ENCODE measurements around the gene PSMB5. TPM values are rescaled to one million over a fixed set of nuclear protein-coding genes. Genes with fewer than 3 reads are reported as not detected.

PSMB5 gene
- total RNA-seq, 2 experiments from 2014 or later = 20.1 to 24.5 TPM

DNA sequence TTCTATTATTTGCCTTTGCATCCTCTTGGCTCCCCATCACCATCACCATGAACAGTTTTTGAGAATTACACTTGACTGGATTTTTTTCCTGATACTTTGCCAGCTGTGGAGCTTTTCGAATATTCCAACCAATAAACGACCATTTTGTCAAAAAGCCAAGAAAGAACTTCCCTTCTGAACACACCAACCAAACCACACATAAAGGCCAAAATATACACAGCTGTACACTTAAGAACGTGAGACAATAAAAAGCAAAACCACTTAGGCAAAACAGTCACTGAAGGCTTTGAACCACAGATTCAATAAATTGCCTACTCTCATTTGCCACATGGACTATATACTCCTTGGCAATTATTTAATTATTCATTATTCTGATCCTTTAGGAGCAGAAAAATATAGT, 25.9 kb downstream of the PSMB5 start:
- Mint-ChIP-seq H3K27ac (peak overlapping the region; percentile 93), H3K4me3 (peak overlapping the region; percentile 95), H3K9me3 (no peaks in the 10 kb centered on the region), H3K4me1 (ENCODE audit: low read depth) (peaks cover 52% of the 10 kb centered on the region), H3K36me3 (ENCODE audit: low read depth) (no peaks in the 10 kb centered on the region), H3K27me3 (no peaks in the 10 kb centered on the region)
- Histone ChIP-seq H3K27ac (ENCODE audit: low read depth in 1 of 2, low read length in 2 of 2) (no peak overlapping the region), H3K4me1 (ENCODE audit: insufficient read depth, low read length) (peaks cover 26% of the 10 kb centered on the region), H3K27me3 (ENCODE audit: control insufficient read depth in 1 of 2, insufficient read depth in 2 of 2, low read length in 2 of 2) (no peaks in the 10 kb centered on the region), H3K4me3 (ENCODE audit: low read length) (no peak overlapping the region), H3K36me3 (ENCODE audit: insufficient read depth, low read length) (no peaks in the 10 kb centered on the region), H3K9me3 (ENCODE audit: control insufficient read depth in 1 of 2, insufficient read depth in 1 of 2, low read length in 2 of 2) (no peaks in the 10 kb centered on the region)
- TF ChIP-seq, protein P1, sequence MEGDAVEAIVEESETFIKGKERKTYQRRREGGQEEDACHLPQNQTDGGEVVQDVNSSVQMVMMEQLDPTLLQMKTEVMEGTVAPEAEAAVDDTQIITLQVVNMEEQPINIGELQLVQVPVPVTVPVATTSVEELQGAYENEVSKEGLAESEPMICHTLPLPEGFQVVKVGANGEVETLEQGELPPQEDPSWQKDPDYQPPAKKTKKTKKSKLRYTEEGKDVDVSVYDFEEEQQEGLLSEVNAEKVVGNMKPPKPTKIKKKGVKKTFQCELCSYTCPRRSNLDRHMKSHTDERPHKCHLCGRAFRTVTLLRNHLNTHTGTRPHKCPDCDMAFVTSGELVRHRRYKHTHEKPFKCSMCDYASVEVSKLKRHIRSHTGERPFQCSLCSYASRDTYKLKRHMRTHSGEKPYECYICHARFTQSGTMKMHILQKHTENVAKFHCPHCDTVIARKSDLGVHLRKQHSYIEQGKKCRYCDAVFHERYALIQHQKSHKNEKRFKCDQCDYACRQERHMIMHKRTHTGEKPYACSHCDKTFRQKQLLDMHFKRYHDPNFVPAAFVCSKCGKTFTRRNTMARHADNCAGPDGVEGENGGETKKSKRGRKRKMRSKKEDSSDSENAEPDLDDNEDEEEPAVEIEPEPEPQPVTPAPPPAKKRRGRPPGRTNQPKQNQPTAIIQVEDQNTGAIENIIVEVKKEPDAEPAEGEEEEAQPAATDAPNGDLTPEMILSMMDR (IDR thresholded peaks at IDR 0.05) = no peak
- POLR2A ChIA-PET = interaction anchor here (1.1 to 3.9 kb wide), 2 partner anchors 12 to 86 kb away, joined by 4 to 71 read pairs; partner anchors contain the start of genes ACIN1 and C14orf119
- CTCF ChIA-PET = interaction anchor here (0.9 to 1.1 kb wide), 3 partner anchors 14 to 60 kb away, joined by 3 to 4 read pairs (median 3); no protein-coding TSS in a partner anchor
- DNase-seq (no peak), ATAC-seq (ENCODE audit: poor library complexity) (no peak)
- intact Hi-C loops (cut with DNase I, micrococcal nuclease) = no loop called here

DNA sequence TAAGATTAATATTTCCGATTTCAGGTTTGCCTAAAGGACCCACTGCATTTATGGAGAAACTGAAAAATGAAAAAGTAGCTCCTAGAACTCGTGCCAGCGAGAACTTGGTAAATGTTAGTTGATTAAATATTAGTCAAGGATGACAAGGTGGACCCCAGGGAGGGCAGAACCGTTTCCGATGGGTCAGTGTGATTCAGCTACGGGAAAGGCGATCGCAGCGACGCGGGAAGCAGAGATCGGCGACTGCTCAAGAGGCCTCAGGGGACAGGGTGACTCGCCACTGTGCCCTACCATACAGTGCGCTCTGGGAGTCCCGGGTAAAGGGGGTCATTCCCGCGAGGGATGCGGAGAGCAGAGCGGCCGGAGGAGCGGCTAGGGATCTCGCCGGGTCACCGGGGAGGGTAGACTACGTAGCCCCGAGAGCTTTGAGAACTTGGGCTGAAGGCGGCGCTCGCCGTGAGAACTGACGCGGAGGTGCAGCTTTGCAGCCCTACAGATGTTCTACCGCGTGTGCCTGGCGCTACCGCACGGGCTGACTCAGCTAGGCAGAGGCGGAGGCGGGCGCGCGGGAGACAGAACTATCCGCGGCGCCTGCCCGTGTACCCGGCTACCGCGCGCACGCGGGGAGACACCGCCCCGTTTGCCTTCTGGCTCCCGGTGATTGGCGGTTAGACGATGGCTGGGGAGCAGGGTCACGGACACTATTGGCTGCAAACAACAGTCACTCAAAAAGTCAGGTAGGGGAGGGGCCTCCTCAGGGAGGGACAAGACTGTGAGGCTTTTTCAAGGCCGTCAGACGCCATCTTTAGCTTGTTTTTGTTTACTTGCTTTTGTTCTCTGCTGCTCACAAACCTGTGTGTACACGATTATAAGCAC, 27.9 kb downstream of the PSMB5 start:
- H3K27ac ChIP-seq (ENCODE audit: low read depth in 1 of 2, low read length in 2 of 2) = peak overlapping the region; percentile 83 to 84
- peaks cover 26% of the 10 kb centered on the region for H3K4me1 ChIP-seq (ENCODE audit: insufficient read depth, low read length)
- Mint-ChIP-seq H3K9me3 (no peaks in the 10 kb centered on the region), H3K27me3 (no peaks in the 10 kb centered on the region), H3K27ac (peak overlapping the region; percentile 93), H3K4me3 (peak overlapping the region; percentile 95), H3K36me3 (ENCODE audit: low read depth) (no peaks in the 10 kb centered on the region), H3K4me1 (ENCODE audit: low read depth) (peaks cover 52% of the 10 kb centered on the region)
- intact Hi-C loops (cut with DNase I, micrococcal nuclease) = loop anchor here (1.0 to 2.0 kb wide), 4 partner anchors 24 to 50 kb away; partner anchors contain the start of genes AJUBA (in 1 of the 2) and PSMB5 (in 1 of the 2)
- POLR2A ChIA-PET = interaction anchor here (0.7 to 3.9 kb wide), 34 partner anchors 9 to 1480 kb away, joined by 3 to 71 read pairs (median 7); partner anchors contain the start of genes ACIN1, AJUBA, C14orf119 and CDH24
- H3K4me3 ChIP-seq (ENCODE audit: low read length) = peak overlapping the region; percentile 80
- no peaks in the 10 kb centered on the region for H3K9me3 ChIP-seq (ENCODE audit: control insufficient read depth in 1 of 2, insufficient read depth in 1 of 2, low read length in 2 of 2)
- DNase-seq (peak; percentile 92 to 99 (median 96)), ATAC-seq (ENCODE audit: poor library complexity) (peak; percentile 94)
- TF ChIP-seq, protein P1 (IDR thresholded peaks at IDR 0.05) = peak; percentile 60
- no peaks in the 10 kb centered on the region for H3K36me3 ChIP-seq (ENCODE audit: insufficient read depth, low read length)
- CTCF ChIA-PET = interaction anchor here (0.5 to 2.9 kb wide), 31 partner anchors 9 to 451 kb away, joined by 3 to 42 read pairs (median 6); partner anchors contain the start of genes ACIN1, C14orf119, CDH24 and HAUS4
- no peaks in the 10 kb centered on the region for H3K27me3 ChIP-seq (ENCODE audit: control insufficient read depth in 1 of 2, insufficient read depth in 2 of 2, low read length in 2 of 2)

DNA sequence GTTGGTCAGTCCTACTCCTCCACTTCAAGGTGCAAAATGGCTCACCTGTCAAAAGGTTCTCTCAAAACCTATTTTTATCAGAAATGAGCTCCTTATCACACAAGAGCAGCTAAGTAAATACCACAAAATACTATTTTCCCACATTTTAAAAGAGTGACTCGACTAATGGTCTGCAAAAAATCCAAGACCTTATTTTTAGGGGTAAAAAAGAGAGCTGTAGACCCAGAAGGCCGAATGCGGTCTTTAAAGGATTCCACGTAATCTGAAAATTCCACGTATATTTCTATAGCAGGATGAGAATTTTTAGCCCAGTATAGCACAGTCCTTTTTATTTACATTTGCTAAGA, 28.5 kb downstream of the PSMB5 start:
- no peaks in the 10 kb centered on the region for H3K36me3 Mint-ChIP-seq (ENCODE audit: low read depth)
- peak overlapping the region; percentile 83 to 84 for H3K27ac ChIP-seq (ENCODE audit: low read depth in 1 of 2, low read length in 2 of 2)
- ATAC-seq (ENCODE audit: poor library complexity) (no peak), DNase-seq (no peak)
- H3K36me3 ChIP-seq (ENCODE audit: insufficient read depth, low read length) = no peaks in the 10 kb centered on the region
- ChIA-PET POLR2A (interaction anchor here (0.7 to 3.9 kb wide), 24 partner anchors 11 to 1480 kb away, joined by 3 to 71 read pairs (median 10); partner anchors contain the start of genes ACIN1, AJUBA, C14orf119 and CDH24), CTCF (interaction anchor here (1.1 to 2.9 kb wide), 25 partner anchors 10 to 436 kb away, joined by 3 to 42 read pairs (median 7); partner anchors contain the start of genes ACIN1, C14orf119, CDH24 and OXA1L)
- H3K4me1 ChIP-seq (ENCODE audit: insufficient read depth, low read length) = peaks cover 26% of the 10 kb centered on the region
- H3K4me3 ChIP-seq (ENCODE audit: low read length) = peak overlapping the region; percentile 80
- H3K27ac Mint-ChIP-seq = peak overlapping the region; percentile 93
- H3K9me3 Mint-ChIP-seq = no peaks in the 10 kb centered on the region
- peak overlapping the region; percentile 95 for H3K4me3 Mint-ChIP-seq
- no peaks in the 10 kb centered on the region for H3K9me3 ChIP-seq (ENCODE audit: control insufficient read depth in 1 of 2, insufficient read depth in 1 of 2, low read length in 2 of 2)
- no peaks in the 10 kb centered on the region for H3K27me3 ChIP-seq (ENCODE audit: control insufficient read depth in 1 of 2, insufficient read depth in 2 of 2, low read length in 2 of 2)
- TF ChIP-seq, protein P1 (IDR thresholded peaks at IDR 0.05) = no peak
- intact Hi-C loops (cut with DNase I, micrococcal nuclease) = loop anchor here (1.0 to 2.0 kb wide), 2 partner anchors 23 to 28 kb away; partner anchors contain the start of genes AJUBA (in 1 of the 2) and PSMB5 (in 1 of the 2)
- H3K27me3 Mint-ChIP-seq = no peaks in the 10 kb centered on the region
- H3K4me1 Mint-ChIP-seq (ENCODE audit: low read depth) = peaks cover 52% of the 10 kb centered on the region

Data from CD4-positive, alpha-beta T cell (primary cell).